Measurements from ENCODE around the gene LRFN2. TPM values are rescaled to one million over a fixed set of nuclear protein-coding genes. Genes with fewer than 3 reads are reported as not detected.

Gene LRFN2
- total RNA-seq, 2 experiments from 2014 or later = not detected

DNA sequence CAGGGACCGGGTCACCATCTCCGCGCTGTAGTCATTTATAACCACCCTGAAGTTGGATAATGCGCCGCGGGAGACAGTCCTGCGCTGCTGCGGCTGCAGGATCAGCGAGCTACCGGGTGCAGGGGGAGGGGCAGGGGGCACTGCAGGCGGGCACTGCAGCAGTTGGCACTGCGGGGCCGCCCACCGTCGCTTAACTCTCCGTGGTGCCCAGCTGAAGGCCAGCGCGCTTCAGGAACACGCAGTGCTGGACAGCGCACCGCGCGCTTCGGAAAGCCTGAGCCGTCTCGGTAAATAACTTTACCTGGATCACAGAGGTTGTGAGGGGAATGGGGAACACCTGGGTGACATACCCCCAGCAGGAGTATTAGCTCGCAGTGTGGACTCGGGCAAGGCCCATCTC is 12.4 kb upstream of the LRFN2 start:
- TF ChIP-seq CTCF (IDR thresholded peaks at IDR 0.05) = no peak
- Histone ChIP-seq H3K4me1 (ENCODE audit: insufficient read depth, low read length) (no peaks in the 10 kb centered on the region), H3K9me3 (ENCODE audit: control insufficient read depth in 1 of 2, insufficient read depth in 1 of 2, low read length in 2 of 2) (peaks cover 0 to 6% of the 10 kb centered on the region in 2 experiments), H3K27me3 (ENCODE audit: control insufficient read depth in 1 of 2, insufficient read depth in 2 of 2, low read length in 2 of 2) (peaks cover 20% of the 10 kb centered on the region in 2 experiments), H3K36me3 (ENCODE audit: insufficient read depth, low read length) (no peaks in the 10 kb centered on the region), H3K27ac (ENCODE audit: low read depth in 1 of 2, low read length in 2 of 2) (no peak overlapping the region), H3K4me3 (ENCODE audit: low read length) (no peak overlapping the region)
- CTCF ChIA-PET = no interaction called here
- intact Hi-C loops (cut with DNase I, micrococcal nuclease) = no loop called here
- DNase-seq = no peak
- H3K4me1 Mint-ChIP-seq (ENCODE audit: low read depth) = no peaks in the 10 kb centered on the region
- POLR2A ChIA-PET = no interaction called here
- H3K4me3 Mint-ChIP-seq = no peak overlapping the region
- no peaks in the 10 kb centered on the region for H3K36me3 Mint-ChIP-seq (ENCODE audit: low read depth)
- H3K9me3 Mint-ChIP-seq = no peaks in the 10 kb centered on the region
- no peak overlapping the region for H3K27ac Mint-ChIP-seq
- peaks cover 65% of the 10 kb centered on the region for H3K27me3 Mint-ChIP-seq
- ATAC-seq (ENCODE audit: poor library complexity) = no peak

- Mint-ChIP-seq H3K4me1 (ENCODE audit: low read depth) (no peaks in the 10 kb centered on the region), H3K36me3 (ENCODE audit: low read depth) (no peaks in the 10 kb centered on the region), H3K27ac (no peak overlapping the region), H3K4me3 (no peak overlapping the region), H3K27me3 (peaks cover 58% of the 10 kb centered on the region), H3K9me3 (no peaks in the 10 kb centered on the region)
- ChIA-PET CTCF (no interaction called here), POLR2A (no interaction called here)
- Histone ChIP-seq H3K27me3 (ENCODE audit: control insufficient read depth in 1 of 2, insufficient read depth in 2 of 2, low read length in 2 of 2) (peaks cover 10 to 20% of the 10 kb centered on the region in 2 experiments), H3K4me3 (ENCODE audit: low read length) (no peak overlapping the region), H3K4me1 (ENCODE audit: insufficient read depth, low read length) (no peaks in the 10 kb centered on the region), H3K36me3 (ENCODE audit: insufficient read depth, low read length) (no peaks in the 10 kb centered on the region), H3K27ac (ENCODE audit: low read depth in 1 of 2, low read length in 2 of 2) (no peak overlapping the region), H3K9me3 (ENCODE audit: control insufficient read depth in 1 of 2, insufficient read depth in 1 of 2, low read length in 2 of 2) (peaks cover 0 to 6% of the 10 kb centered on the region in 2 experiments)
- intact Hi-C loops (cut with DNase I, micrococcal nuclease) = no loop called here
- TF ChIP-seq CTCF (IDR thresholded peaks at IDR 0.05) = no peak
- DNase-seq = no peak
- no peak for ATAC-seq (ENCODE audit: poor library complexity)
Observed at GRCh38 chr6:40598516-40598915, 11.4 kb upstream of the LRFN2 start.

GRCh38 chr6:40597301-40597700 is 10.1 kb upstream of the LRFN2 start:
- no peak for TF ChIP-seq CTCF (IDR thresholded peaks at IDR 0.05)
- H3K9me3 Mint-ChIP-seq = no peaks in the 10 kb centered on the region
- H3K4me1 Mint-ChIP-seq (ENCODE audit: low read depth) = no peaks in the 10 kb centered on the region
- Histone ChIP-seq H3K4me1 (ENCODE audit: insufficient read depth, low read length) (no peaks in the 10 kb centered on the region), H3K9me3 (ENCODE audit: control insufficient read depth in 1 of 2, insufficient read depth in 1 of 2, low read length in 2 of 2) (peaks cover 0 to 6% of the 10 kb centered on the region in 2 experiments), H3K36me3 (ENCODE audit: insufficient read depth, low read length) (no peaks in the 10 kb centered on the region), H3K4me3 (ENCODE audit: low read length) (no peak overlapping the region), H3K27me3 (ENCODE audit: control insufficient read depth in 1 of 2, insufficient read depth in 2 of 2, low read length in 2 of 2) (peaks cover 10 to 18% of the 10 kb centered on the region in 2 experiments), H3K27ac (ENCODE audit: low read depth in 1 of 2, low read length in 2 of 2) (no peak overlapping the region)
- H3K36me3 Mint-ChIP-seq (ENCODE audit: low read depth) = no peaks in the 10 kb centered on the region
- H3K27me3 Mint-ChIP-seq = peaks cover 58% of the 10 kb centered on the region
- ChIA-PET POLR2A (no interaction called here), CTCF (no interaction called here)
- DNase-seq (no peak), ATAC-seq (ENCODE audit: poor library complexity) (no peak)
- H3K27ac Mint-ChIP-seq = no peak overlapping the region
- H3K4me3 Mint-ChIP-seq = no peak overlapping the region
- intact Hi-C loops (cut with DNase I, micrococcal nuclease) = no loop called here
